Measurements from ENCODE around the gene PROCA1. TPM values are rescaled to one million over a fixed set of nuclear protein-coding genes. Genes with fewer than 3 reads are reported as not detected.

Gene PROCA1
- polyA plus RNA-seq, 1 donor from 2014 or later = 2.7 TPM

GRCh38 chr17:28747051-28747691, 35.5 kb upstream of the PROCA1 start:
- no peaks in the 10 kb centered on the region for H3K36me3 Mint-ChIP-seq
- H3K9me3 Mint-ChIP-seq = no peaks in the 10 kb centered on the region
- H3K27me3 Mint-ChIP-seq = no peaks in the 10 kb centered on the region
- peaks cover 9 to 24% (median 11%) of the 10 kb centered on the region in 3 donors for H3K4me1 Mint-ChIP-seq
- H3K4me3 Mint-ChIP-seq = peak overlapping the region in 3 of 4 donors; percentile 74 to 99 (median 96)
- peak overlapping the region; percentile 16 to 99 (median 73) for H3K27ac Mint-ChIP-seq

- Mint-ChIP-seq H3K27ac (peak overlapping the region; percentile 16 to 99 (median 59)), H3K9me3 (no peaks in the 10 kb centered on the region), H3K27me3 (no peaks in the 10 kb centered on the region), H3K4me3 (peak overlapping the region; percentile 74 to 99 (median 94)), H3K36me3 (no peaks in the 10 kb centered on the region), H3K4me1 (peaks cover 14 to 27% (median 16%) of the 10 kb centered on the region in 3 donors)
Measured at GRCh38 chr17:28746611-28747050, 34.9 kb upstream of the PROCA1 start.

GRCh38 chr17:28745786-28746411, 34.2 kb upstream of the PROCA1 start:
- Mint-ChIP-seq H3K9me3 (no peaks in the 10 kb centered on the region), H3K27me3 (peaks cover 3% of the 10 kb centered on the region), H3K27ac (peak overlapping the region; percentile 94 to 99 (median 95)), H3K36me3 (no peaks in the 10 kb centered on the region), H3K4me1 (peaks cover 20 to 31% (median 23%) of the 10 kb centered on the region in 3 donors), H3K4me3 (peak overlapping the region; percentile 93 to 99 (median 96))

- peaks cover 3% of the 10 kb centered on the region for H3K27me3 Mint-ChIP-seq
- peak overlapping the region; percentile 94 to 99 (median 95) for H3K27ac Mint-ChIP-seq
- H3K9me3 Mint-ChIP-seq = no peaks in the 10 kb centered on the region
- H3K36me3 Mint-ChIP-seq = no peaks in the 10 kb centered on the region
- H3K4me1 Mint-ChIP-seq = peaks cover 23 to 26% (median 24%) of the 10 kb centered on the region in 3 donors
- H3K4me3 Mint-ChIP-seq = peak overlapping the region; percentile 93 to 99 (median 96)
Measured at GRCh38 chr17:28744972-28745785, 33.5 kb upstream of the PROCA1 start.

GRCh38 chr17:28744104-28744971, 32.6 kb upstream of the PROCA1 start:
- H3K36me3 Mint-ChIP-seq = peaks cover 2% of the 10 kb centered on the region
- H3K27me3 Mint-ChIP-seq = peaks cover 3% of the 10 kb centered on the region
- H3K4me1 Mint-ChIP-seq = peaks cover 22 to 27% (median 23%) of the 10 kb centered on the region in 3 donors
- H3K27ac Mint-ChIP-seq = peak overlapping the region; percentile 95 to 100 (median 99)
- H3K4me3 Mint-ChIP-seq = peak overlapping the region; percentile 93 to 99 (median 96)
- no peaks in the 10 kb centered on the region for H3K9me3 Mint-ChIP-seq

GRCh38 chr17:28743243-28744103, 31.8 kb upstream of the PROCA1 start, which contains the start of gene TRAF4:
Gene TRAF4, plus strand, starts transcription at chr17:28744011. Its CDS starts 102 bp downstream, at chr17:28744113.
- H3K9me3 Mint-ChIP-seq = no peaks in the 10 kb centered on the region
- H3K27ac Mint-ChIP-seq = peak within 1 kb of the TSS; percentile 99 to 100 (median 100)
- H3K4me1 Mint-ChIP-seq = peaks cover 25 to 32% (median 29%) of the 10 kb centered on the region in 3 donors
- H3K27me3 Mint-ChIP-seq = peaks cover 4% of the 10 kb centered on the region
- peak within 1 kb of the TSS; percentile 93 to 99 (median 96) for H3K4me3 Mint-ChIP-seq
- peaks cover 2% of the 10 kb centered on the region for H3K36me3 Mint-ChIP-seq

GRCh38 chr17:28741358-28742349, 30.0 kb upstream of the PROCA1 start:
- H3K27ac Mint-ChIP-seq = peak overlapping the region; percentile 97 to 100 (median 100)
- H3K9me3 Mint-ChIP-seq = no peaks in the 10 kb centered on the region
- peaks cover 2% of the 10 kb centered on the region for H3K36me3 Mint-ChIP-seq
- peak overlapping the region; percentile 68 to 99 (median 92) for H3K4me3 Mint-ChIP-seq
- H3K27me3 Mint-ChIP-seq = peaks cover 5% of the 10 kb centered on the region
- H3K4me1 Mint-ChIP-seq = peaks cover 31 to 40% (median 34%) of the 10 kb centered on the region in 3 donors

GRCh38 chr17:28740406-28741357, 29.0 kb upstream of the PROCA1 start:
- peak overlapping the region in 3 of 4 donors; percentile 91 to 99 (median 93) for H3K4me3 Mint-ChIP-seq
- H3K27me3 Mint-ChIP-seq = peaks cover 5% of the 10 kb centered on the region
- no peaks in the 10 kb centered on the region for H3K9me3 Mint-ChIP-seq
- peaks cover 4% of the 10 kb centered on the region for H3K36me3 Mint-ChIP-seq
- peak overlapping the region; percentile 97 to 100 (median 100) for H3K27ac Mint-ChIP-seq
- H3K4me1 Mint-ChIP-seq = peaks cover 27 to 39% (median 34%) of the 10 kb centered on the region in 3 donors

- peak overlapping the region; percentile 97 to 100 (median 100) for H3K27ac Mint-ChIP-seq
Measured at GRCh38 chr17:28738680-28739384, 27.1 kb upstream of the PROCA1 start.

GRCh38 chr17:28737770-28738679, 26.3 kb upstream of the PROCA1 start:
- peaks cover 29 to 52% (median 41%) of the 10 kb centered on the region in 3 donors for H3K4me1 Mint-ChIP-seq

More at GRCh38 chr17:28738680-28739384, 27.1 kb upstream of the PROCA1 start:
- peak overlapping the region; percentile 80 to 93 (median 88) for H3K4me3 Mint-ChIP-seq
- H3K4me1 Mint-ChIP-seq = peaks cover 27 to 49% (median 41%) of the 10 kb centered on the region in 3 donors
- H3K36me3 Mint-ChIP-seq = peaks cover 8% of the 10 kb centered on the region
- H3K27me3 Mint-ChIP-seq = peaks cover 5% of the 10 kb centered on the region
- H3K9me3 Mint-ChIP-seq = no peaks in the 10 kb centered on the region

More at GRCh38 chr17:28737770-28738679, 26.3 kb upstream of the PROCA1 start:
- Mint-ChIP-seq H3K36me3 (peaks cover 8% of the 10 kb centered on the region), H3K4me3 (peak overlapping the region; percentile 80 to 93 (median 88)), H3K27me3 (peaks cover 5% of the 10 kb centered on the region), H3K27ac (peak overlapping the region; percentile 97 to 100 (median 100)), H3K9me3 (no peaks in the 10 kb centered on the region)
